ENCODE results near the gene SLC7A8. TPM values are rescaled to one million over a fixed set of nuclear protein-coding genes. Genes with fewer than 3 reads are reported as not detected.

The SLC7A8 gene
- total RNA-seq, 1 donor from 2014 or later = 33.4 TPM

Other genes with a start within 250 kb of the SLC7A8 start
- 20.8 TPM for gene HAUS4, start 226.6 kb downstream of the SLC7A8 start, total RNA-seq
- 6.0 TPM for gene AJUBA, start 201.1 kb downstream of the SLC7A8 start, total RNA-seq
- 4.9 TPM for gene C14orf93, start 173.5 kb downstream of the SLC7A8 start, total RNA-seq
- 113 TPM for gene PSMB5, start 148.8 kb downstream of the SLC7A8 start, total RNA-seq
- gene PSMB11, start 141.4 kb downstream of the SLC7A8 start, total RNA-seq = not detected
- gene CDH24, start 126.1 kb downstream of the SLC7A8 start, total RNA-seq = 2.4 TPM
- 137 TPM for gene ACIN1, start 88.5 kb downstream of the SLC7A8 start, total RNA-seq
- gene C14orf119, start 88.2 kb downstream of the SLC7A8 start, total RNA-seq = 50.5 TPM
- not detected for gene CIROP, start 78.7 kb downstream of the SLC7A8 start, total RNA-seq
- not detected for gene CEBPE, start 64.4 kb downstream of the SLC7A8 start, total RNA-seq
- gene RNF212B, start 54.3 kb upstream of the SLC7A8 start, total RNA-seq = not detected
- gene HOMEZ, start 102.5 kb upstream of the SLC7A8 start, total RNA-seq = 6.8 TPM
- gene PPP1R3E, start 119.2 kb upstream of the SLC7A8 start, total RNA-seq = 8.0 TPM
- gene BCL2L2, start 123.2 kb upstream of the SLC7A8 start, total RNA-seq = 60.1 TPM
- 129 TPM for gene PABPN1, start 137.8 kb upstream of the SLC7A8 start, total RNA-seq
- 7.0 TPM for gene SLC22A17, start 169.2 kb upstream of the SLC7A8 start, total RNA-seq
- gene EFS, start 181.5 kb upstream of the SLC7A8 start, total RNA-seq = 15.5 TPM
- not detected for gene IL25, start 189.1 kb upstream of the SLC7A8 start, total RNA-seq
- not detected for gene CMTM5, start 193.4 kb upstream of the SLC7A8 start, total RNA-seq
- gene MYH6, start 224.6 kb upstream of the SLC7A8 start, total RNA-seq = not detected

Measured in mesenteric fat pad (tissue), 1 donor.